H9 (cell line): ENCODE results near the gene ASGR1. TPM values are rescaled to one million over a fixed set of nuclear protein-coding genes. Genes with fewer than 3 reads are reported as not detected.

Experiments used
- DNase-seq: peaks from one replicate; pipeline ENCODE4 v3.0.0-alpha.2; 2017
- H2AFZ ChIP-seq: one replicate; pipeline ENCODE4 v1.6.1; 2013; ENCODE audit warnings: mild to moderate bottlenecking, low read length, control low read depth, moderate library complexity
- H2AK5ac ChIP-seq: 2 replicates; pipeline ENCODE4 v1.6.1; 2013; ENCODE audit warnings: low read length, control low read depth, mixed read lengths; ENCODE audit not compliant: insufficient read length
- H2BK120ac ChIP-seq: one replicate; pipeline ENCODE4 v1.6.1; 2013; ENCODE audit warnings: low read depth, mild to moderate bottlenecking, low read length, control low read depth, inconsistent platforms; ENCODE audit not compliant: poor library complexity, severe bottlenecking
- H2BK12ac ChIP-seq: 2 replicates; pipeline ENCODE4 v1.6.1; 2013; ENCODE audit warnings: low read length, control low read depth, mixed read lengths, low read depth; ENCODE audit not compliant: insufficient read length
- H2BK15ac ChIP-seq: 2 replicates; pipeline ENCODE4 v1.6.1; 2013; ENCODE audit warnings: low read depth, low read length, control low read depth
- H2BK20ac ChIP-seq: one replicate; pipeline ENCODE4 v1.6.1; 2013; ENCODE audit warnings: low read depth, mild to moderate bottlenecking, low read length, control low read depth, inconsistent platforms; ENCODE audit not compliant: poor library complexity, severe bottlenecking
- H2BK5ac ChIP-seq: 2 replicates; pipeline ENCODE4 v1.6.1; 2013; ENCODE audit warnings: low read length, control low read depth, mixed read lengths; ENCODE audit not compliant: insufficient read length
- H3K14ac ChIP-seq: 2 replicates; pipeline ENCODE4 v1.6.1; 2013; ENCODE audit warnings: low read length, control low read depth; ENCODE audit not compliant: insufficient read depth
- H3K18ac ChIP-seq: 2 replicates; pipeline ENCODE4 v1.6.1; 2013; ENCODE audit warnings: low read depth, mild to moderate bottlenecking, mixed read lengths, low read length, control low read depth; ENCODE audit not compliant: insufficient read length
- H3K23ac ChIP-seq: 2 replicates; pipeline ENCODE4 v1.6.1; 2013; ENCODE audit warnings: low read length, control low read depth, mixed read lengths, low read depth; ENCODE audit not compliant: insufficient read length
- H3K23me2 ChIP-seq: 2 replicates; pipeline ENCODE4 v1.6.1; 2013; ENCODE audit warnings: low read depth, mild to moderate bottlenecking, mixed read lengths, low read length, control low read depth; ENCODE audit not compliant: insufficient read length, poor library complexity, severe bottlenecking
- H3K27ac ChIP-seq: 2 replicates; pipeline ENCODE4 v1.5.1; 2013; ENCODE audit warnings: low read length, control low read depth, mixed read lengths, low read depth; ENCODE audit not compliant: insufficient read length
- H3K27me3 ChIP-seq: 2 replicates; pipeline ENCODE4 v1.6.1; 2013; ENCODE audit warnings: low read length, control low read depth, inconsistent platforms; ENCODE audit not compliant: insufficient read depth
- H3K4ac ChIP-seq: 2 replicates; pipeline ENCODE4 v1.6.1; 2013; ENCODE audit warnings: low read depth, mild to moderate bottlenecking, control low read depth, inconsistent platforms, low read length, moderate library complexity
- H3K4me1 ChIP-seq: 2 replicates; pipeline ENCODE4 v1.6.1; 2013; ENCODE audit warnings: low read length, control low read depth, inconsistent platforms; ENCODE audit not compliant: insufficient read depth
- H3K4me2 ChIP-seq: 2 replicates; pipeline ENCODE4 v1.6.1; 2013; ENCODE audit warnings: low read length, control low read depth, mixed read lengths; ENCODE audit not compliant: insufficient read length, insufficient read depth
- H3K56ac ChIP-seq: 2 replicates; pipeline ENCODE4 v1.6.1; 2013; ENCODE audit warnings: low read depth, mild to moderate bottlenecking, mixed read lengths, low read length, control low read depth; ENCODE audit not compliant: insufficient read length
- H3K79me1 ChIP-seq: 2 replicates; pipeline ENCODE4 v1.6.1; 2013; ENCODE audit warnings: low read depth, mild to moderate bottlenecking, moderate library complexity, low read length, control low read depth, inconsistent platforms; ENCODE audit not compliant: insufficient read depth, poor library complexity, severe bottlenecking
- H3K79me2 ChIP-seq: 2 replicates; pipeline ENCODE4 v1.6.1; 2013; ENCODE audit warnings: low read length, control low read depth, inconsistent platforms; ENCODE audit not compliant: insufficient read depth
- H3K9ac ChIP-seq: 2 replicates; pipeline ENCODE4 v1.6.1; 2013; ENCODE audit warnings: low read length, control low read depth, mixed read lengths; ENCODE audit not compliant: insufficient read length; ENCODE audit errors: extremely low read depth
- H3K9me3 ChIP-seq: one replicate; pipeline ENCODE4 v1.6.1; 2013; ENCODE audit warnings: low read depth, low read length, inconsistent platforms; ENCODE audit not compliant: control insufficient read depth
- H3T11ph ChIP-seq: one replicate; pipeline ENCODE4 v1.6.1; 2013; ENCODE audit warnings: mild to moderate bottlenecking, low read length, control low read depth, inconsistent platforms
- H4K20me1 ChIP-seq: one replicate; pipeline ENCODE4 v1.6.1; 2013; ENCODE audit not compliant: control insufficient read depth, insufficient read length, insufficient read depth
- H4K5ac ChIP-seq: 2 replicates; pipeline ENCODE4 v1.6.1; 2013; ENCODE audit warnings: low read depth, mild to moderate bottlenecking, mixed read lengths, low read length, control low read depth; ENCODE audit not compliant: insufficient read length
- H4K8ac ChIP-seq: replicated peaks from 2 replicates; pipeline ENCODE4 v1.6.1; 2013; ENCODE audit warnings: low read length, control low read depth, mixed read lengths, low read depth; ENCODE audit not compliant: insufficient read length
- H4K91ac ChIP-seq: 2 replicates; pipeline ENCODE4 v1.6.1; 2013; ENCODE audit warnings: low read depth, mild to moderate bottlenecking, moderate library complexity, mixed read lengths, low read length, control low read depth; ENCODE audit not compliant: insufficient read length
- H3K27ac Mint-ChIP-seq, 3 experiments: 2 replicates in 2 of 3; 3 replicates in 1 of 3; pipeline ENCODE4 v1.8.0; 2020 to 2021; ENCODE audit warnings: mixed read lengths in 3 of 3, mild to moderate bottlenecking in 1 of 3, moderate library complexity in 1 of 3
- H3K27me3 Mint-ChIP-seq: 2 replicates; pipeline ENCODE4 v1.8.0; 2021; ENCODE audit warnings: low read depth, mild to moderate bottlenecking, moderate library complexity, mixed read lengths
- H3K36me3 Mint-ChIP-seq, 3 experiments: 2 replicates in 2 of 3; 3 replicates in 1 of 3; pipeline ENCODE4 v1.8.0; 2020 to 2021; ENCODE audit warnings: low read depth in 3 of 3, mixed read lengths in 3 of 3; ENCODE audit not compliant: insufficient read depth in 1 of 3
- H3K4me1 Mint-ChIP-seq, 2 experiments: 2 replicates each; pipeline ENCODE4 v1.8.0; 2020; ENCODE audit warnings: mixed read lengths in 2 of 2
- H3K4me3 Mint-ChIP-seq, 2 experiments: 2 replicates in 1 of 2; 3 replicates in 1 of 2; pipeline ENCODE4 v1.8.0; 2020 to 2021; ENCODE audit warnings: mild to moderate bottlenecking in 2 of 2, mixed read lengths in 2 of 2, moderate library complexity in 1 of 2
- H3K9me3 Mint-ChIP-seq, 2 experiments: 2 replicates in 1 of 2; 3 replicates in 1 of 2; pipeline ENCODE4 v1.8.0; 2020; ENCODE audit warnings: mild to moderate bottlenecking in 2 of 2, mixed read lengths in 2 of 2, moderate library complexity in 1 of 2
- WGBS: extraction: QIAGEN DNeasy Blood & Tissue Kit; methylation state at CpG from one replicate; pipeline ENCODE4 v1.1.7; 2013; ENCODE audit warnings: missing lambda C conversion rate, low lambda C conversion rate, mixed read lengths; ENCODE audit not compliant: insufficient read length; ENCODE audit errors: extremely low coverage; 5-methylcytosine and 5-hydroxymethylcytosine counted together
- total RNA-seq: library from RNA; stranded (reverse); gene quantifications from 2 replicates; pipeline ENCODE4 v1.2.1, GENCODE V29; 2021
- TF ChIP-seq, protein P1 (sequence below): fragments of 200-600 bp; sonication (generic); conservative IDR thresholded peaks from 3 replicates; pipeline ENCODE4 v1.8.0; 2021; ENCODE audit warnings: antibody characterized with exemption, mild to moderate bottlenecking

The ASGR1 gene
- total RNA-seq, 1 experiment from 2014 or later = 5.9 TPM

DNA sequence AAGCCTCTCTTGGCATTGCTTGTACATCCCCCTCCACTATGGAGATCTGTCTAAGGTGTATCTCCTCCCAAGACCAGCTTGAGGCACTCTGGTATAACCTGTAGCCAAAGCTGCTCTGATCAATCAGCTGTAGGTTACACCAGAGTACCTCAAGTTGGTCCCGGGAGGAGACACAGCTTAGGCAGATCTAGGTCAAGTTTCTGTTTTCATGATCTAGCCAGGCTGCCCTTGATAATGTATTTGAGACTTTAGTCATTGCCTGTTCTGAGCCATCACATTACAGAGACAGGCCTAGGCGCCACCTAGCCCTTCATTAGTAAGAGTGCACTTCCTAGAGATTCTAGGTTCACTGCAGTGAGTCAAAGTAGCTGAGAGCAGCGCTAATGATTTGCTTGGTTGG lies 31.4 kb downstream of the ASGR1 start:
- no peak for DNase-seq
- peaks cover 8 to 16% of the 10 kb centered on the region in 2 experiments for H3K4me1 Mint-ChIP-seq

More for the DNA sequence above, 31.4 kb downstream of the ASGR1 start:
- Histone ChIP-seq H3K23me2 (no peaks in the 10 kb centered on the region), H4K8ac (no peak overlapping the region), H2AFZ (no peak overlapping the region), H3K4ac (no peak overlapping the region), H3K4me1 (no peaks in the 10 kb centered on the region), H2BK120ac (no peak overlapping the region), H3K4me2 (no peak overlapping the region), H3K18ac (no peak overlapping the region), H2BK15ac (no peak overlapping the region), H3K79me2 (no peaks in the 10 kb centered on the region), H3K79me1 (no peaks in the 10 kb centered on the region), H3K9me3 (no peaks in the 10 kb centered on the region), H3K14ac (no peak overlapping the region), H4K5ac (no peak overlapping the region), H2BK20ac (no peak overlapping the region), H3K27ac (no peak overlapping the region), H2BK12ac (no peak overlapping the region), H2AK5ac (no peak overlapping the region), H4K20me1 (no peaks in the 10 kb centered on the region), H3K27me3 (no peaks in the 10 kb centered on the region), H3K9ac (no peak overlapping the region), H4K91ac (no peak overlapping the region), H2BK5ac (no peak overlapping the region), H3T11ph (no peak overlapping the region), H3K56ac (no peak overlapping the region), H3K23ac (no peak overlapping the region)
- H3K27ac Mint-ChIP-seq = peak overlapping the region in 2 of 3 experiments; percentile 6 to 33; a peak in 1 of 7 replicates
- TF ChIP-seq, protein P1, sequence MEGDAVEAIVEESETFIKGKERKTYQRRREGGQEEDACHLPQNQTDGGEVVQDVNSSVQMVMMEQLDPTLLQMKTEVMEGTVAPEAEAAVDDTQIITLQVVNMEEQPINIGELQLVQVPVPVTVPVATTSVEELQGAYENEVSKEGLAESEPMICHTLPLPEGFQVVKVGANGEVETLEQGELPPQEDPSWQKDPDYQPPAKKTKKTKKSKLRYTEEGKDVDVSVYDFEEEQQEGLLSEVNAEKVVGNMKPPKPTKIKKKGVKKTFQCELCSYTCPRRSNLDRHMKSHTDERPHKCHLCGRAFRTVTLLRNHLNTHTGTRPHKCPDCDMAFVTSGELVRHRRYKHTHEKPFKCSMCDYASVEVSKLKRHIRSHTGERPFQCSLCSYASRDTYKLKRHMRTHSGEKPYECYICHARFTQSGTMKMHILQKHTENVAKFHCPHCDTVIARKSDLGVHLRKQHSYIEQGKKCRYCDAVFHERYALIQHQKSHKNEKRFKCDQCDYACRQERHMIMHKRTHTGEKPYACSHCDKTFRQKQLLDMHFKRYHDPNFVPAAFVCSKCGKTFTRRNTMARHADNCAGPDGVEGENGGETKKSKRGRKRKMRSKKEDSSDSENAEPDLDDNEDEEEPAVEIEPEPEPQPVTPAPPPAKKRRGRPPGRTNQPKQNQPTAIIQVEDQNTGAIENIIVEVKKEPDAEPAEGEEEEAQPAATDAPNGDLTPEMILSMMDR = no peak; the same call in 2 of the 3 replicates
- H3K4me3 Mint-ChIP-seq = no peak overlapping the region
- H3K36me3 Mint-ChIP-seq = no peaks in the 10 kb centered on the region
- WGBS = no CpG with 5 or more reads among the region's 3 CpGs
- H3K27me3 Mint-ChIP-seq = peaks cover 9% of the 10 kb centered on the region
- H3K9me3 Mint-ChIP-seq = no peaks in the 10 kb centered on the region
